Measurements from ENCODE around the gene EML4.
"Not testable (repeated sequence)": the region's sequence is repeated elsewhere in the genome, so short reads cannot be mapped to it uniquely, and the experiment has no call there.

DNA sequence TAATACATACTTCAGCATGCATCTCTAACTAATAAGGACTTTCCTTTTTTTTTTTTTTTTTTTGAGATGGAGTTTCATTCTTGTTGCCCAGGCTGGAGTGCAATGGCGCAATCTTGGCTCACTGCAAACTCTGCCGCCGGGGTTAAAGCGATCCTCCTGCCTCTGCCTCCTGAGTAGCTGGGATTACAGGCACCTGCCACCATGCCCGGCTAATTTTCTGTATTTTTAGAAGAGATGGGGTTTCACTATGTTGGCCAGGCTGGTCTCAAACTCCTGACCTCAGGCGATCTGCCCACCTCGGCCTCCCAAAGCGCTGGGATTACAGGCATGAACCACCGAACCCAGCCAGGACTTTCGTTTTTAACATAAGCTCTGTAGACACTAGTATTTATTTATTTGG, 42.3 kb upstream of the EML4 start:
- TF ChIP-seq ZFX (IDR thresholded peaks at IDR 0.05) = not testable (repeated sequence)
- TF ChIP-seq, protein P1, sequence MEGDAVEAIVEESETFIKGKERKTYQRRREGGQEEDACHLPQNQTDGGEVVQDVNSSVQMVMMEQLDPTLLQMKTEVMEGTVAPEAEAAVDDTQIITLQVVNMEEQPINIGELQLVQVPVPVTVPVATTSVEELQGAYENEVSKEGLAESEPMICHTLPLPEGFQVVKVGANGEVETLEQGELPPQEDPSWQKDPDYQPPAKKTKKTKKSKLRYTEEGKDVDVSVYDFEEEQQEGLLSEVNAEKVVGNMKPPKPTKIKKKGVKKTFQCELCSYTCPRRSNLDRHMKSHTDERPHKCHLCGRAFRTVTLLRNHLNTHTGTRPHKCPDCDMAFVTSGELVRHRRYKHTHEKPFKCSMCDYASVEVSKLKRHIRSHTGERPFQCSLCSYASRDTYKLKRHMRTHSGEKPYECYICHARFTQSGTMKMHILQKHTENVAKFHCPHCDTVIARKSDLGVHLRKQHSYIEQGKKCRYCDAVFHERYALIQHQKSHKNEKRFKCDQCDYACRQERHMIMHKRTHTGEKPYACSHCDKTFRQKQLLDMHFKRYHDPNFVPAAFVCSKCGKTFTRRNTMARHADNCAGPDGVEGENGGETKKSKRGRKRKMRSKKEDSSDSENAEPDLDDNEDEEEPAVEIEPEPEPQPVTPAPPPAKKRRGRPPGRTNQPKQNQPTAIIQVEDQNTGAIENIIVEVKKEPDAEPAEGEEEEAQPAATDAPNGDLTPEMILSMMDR (conservative IDR thresholded peaks at IDR 0.05) = not testable (repeated sequence)
